Epithelial cell of esophagus (primary cell): ENCODE data around the gene PPFIBP1.

ENCODE experiments used
- DNase-seq: peaks from one replicate; pipeline ENCODE4 v3.0.0; 2010; ENCODE audit warnings: low read depth
- H3K4me3 ChIP-seq: 2 replicates; pipeline ENCODE4 v1.5.1; 2011; ENCODE audit warnings: mild to moderate bottlenecking, low read length, control low read depth
- TF ChIP-seq, protein P1 (sequence below): IDR thresholded peaks from 2 replicates; pipeline ENCODE4 v1.5.1; 2011; ENCODE audit warnings: low read depth, mild to moderate bottlenecking, low read length, control low read depth, inconsistent platforms; ENCODE audit not compliant: insufficient read depth; ENCODE audit errors: missing control alignments

PPFIBP1 gene

DNA sequence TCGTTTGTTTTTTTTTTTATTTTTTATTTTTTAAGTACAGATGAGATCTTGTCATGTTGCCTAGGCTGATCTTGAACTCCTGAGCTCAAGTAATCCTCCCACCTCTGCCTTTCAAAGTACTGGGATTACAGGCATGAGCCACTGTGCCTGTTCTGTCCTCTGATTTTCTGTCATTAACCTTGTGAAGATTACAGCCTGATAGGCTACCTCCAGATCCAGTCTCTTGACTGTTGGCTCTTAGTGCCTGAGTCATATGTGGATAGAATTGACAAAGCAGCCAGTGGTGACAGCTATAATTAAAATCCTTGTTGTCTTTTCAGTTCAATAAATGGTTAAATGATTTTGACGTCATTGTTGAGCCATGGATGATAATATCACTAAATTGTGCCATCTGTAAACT lies 151.0 kb downstream of the PPFIBP1 start:
- TF ChIP-seq, protein P1, sequence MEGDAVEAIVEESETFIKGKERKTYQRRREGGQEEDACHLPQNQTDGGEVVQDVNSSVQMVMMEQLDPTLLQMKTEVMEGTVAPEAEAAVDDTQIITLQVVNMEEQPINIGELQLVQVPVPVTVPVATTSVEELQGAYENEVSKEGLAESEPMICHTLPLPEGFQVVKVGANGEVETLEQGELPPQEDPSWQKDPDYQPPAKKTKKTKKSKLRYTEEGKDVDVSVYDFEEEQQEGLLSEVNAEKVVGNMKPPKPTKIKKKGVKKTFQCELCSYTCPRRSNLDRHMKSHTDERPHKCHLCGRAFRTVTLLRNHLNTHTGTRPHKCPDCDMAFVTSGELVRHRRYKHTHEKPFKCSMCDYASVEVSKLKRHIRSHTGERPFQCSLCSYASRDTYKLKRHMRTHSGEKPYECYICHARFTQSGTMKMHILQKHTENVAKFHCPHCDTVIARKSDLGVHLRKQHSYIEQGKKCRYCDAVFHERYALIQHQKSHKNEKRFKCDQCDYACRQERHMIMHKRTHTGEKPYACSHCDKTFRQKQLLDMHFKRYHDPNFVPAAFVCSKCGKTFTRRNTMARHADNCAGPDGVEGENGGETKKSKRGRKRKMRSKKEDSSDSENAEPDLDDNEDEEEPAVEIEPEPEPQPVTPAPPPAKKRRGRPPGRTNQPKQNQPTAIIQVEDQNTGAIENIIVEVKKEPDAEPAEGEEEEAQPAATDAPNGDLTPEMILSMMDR = no peak
- H3K4me3 ChIP-seq = no peak overlapping the region

GRCh38 chr12:27680619-27681018 lies 156.6 kb downstream of the PPFIBP1 start:
- TF ChIP-seq, protein P1 = no peak
- no peak for DNase-seq
- no peak overlapping the region for H3K4me3 ChIP-seq

More for the DNA sequence above, 151.0 kb downstream of the PPFIBP1 start:
- DNase-seq = no peak

- TF ChIP-seq, protein P1 = no peak
- no peak overlapping the region for H3K4me3 ChIP-seq
- no peak for DNase-seq
Measured at GRCh38 chr12:27682534-27682933, 158.5 kb downstream of the PPFIBP1 start.

DNA sequence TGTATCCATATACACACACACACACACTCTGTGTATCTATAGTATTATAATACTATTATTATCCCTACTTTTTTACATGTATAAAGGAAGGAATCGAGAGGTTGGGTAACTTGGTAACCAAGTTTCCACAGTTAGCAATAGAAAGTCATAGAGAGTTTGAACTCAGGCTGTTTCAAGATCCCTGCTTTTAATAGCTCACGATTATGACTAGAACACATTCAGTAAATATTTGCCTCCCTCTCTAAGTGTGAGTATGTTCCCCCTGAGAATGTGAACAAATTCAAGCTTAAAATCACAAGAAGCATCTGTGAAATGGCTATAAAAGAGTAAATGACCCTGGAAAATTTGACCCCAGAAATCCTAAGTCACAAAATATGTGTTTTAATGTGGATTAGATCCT lies 161.3 kb downstream of the PPFIBP1 start:
- TF ChIP-seq, protein P1 = no peak
- no peak overlapping the region for H3K4me3 ChIP-seq
- no peak for DNase-seq

GRCh38 chr12:27686147-27686546 lies 162.1 kb downstream of the PPFIBP1 start:
- TF ChIP-seq, protein P1 = no peak

GRCh38 chr12:27688671-27689070 lies 164.7 kb downstream of the PPFIBP1 start:
- TF ChIP-seq, protein P1 = no peak
- no peak for DNase-seq
- H3K4me3 ChIP-seq = no peak overlapping the region

More at GRCh38 chr12:27686147-27686546, 162.1 kb downstream of the PPFIBP1 start:
- DNase-seq = no peak
- no peak overlapping the region for H3K4me3 ChIP-seq

- TF ChIP-seq, protein P1 = no peak
- H3K4me3 ChIP-seq = no peak overlapping the region
- DNase-seq = no peak
Measured at GRCh38 chr12:27689558-27690180, 165.7 kb downstream of the PPFIBP1 start.
